Naive thymus-derived CD8-positive, alpha-beta T cell (primary cell): Measurements from ENCODE around the gene PRSS37. TPM values are rescaled to one million over a fixed set of nuclear protein-coding genes. Genes with fewer than 3 reads are reported as not detected.
A peak's percentile ranks its signal among the peaks of the same experiment; 100 is the strongest.

Source experiments
- ATAC-seq, 2 donors: fragments of 150-1000 bp; cut with Tn5 transposase in 1 of 2; sonication (Bioruptor Pico), chemical (Tn5 transposase) in 1 of 2; 1 replicate in 1 of 2; 2 replicates in 1 of 2; pipeline ENCODE4 v1.10.0; 2021; ENCODE audit warnings: mild to moderate bottlenecking in 2 of 2, moderate library complexity in 2 of 2
- POLR2A ChIA-PET: fragments of 350-600 bp; sonication (Branson Sonifier 250); formaldehyde crosslinking; loops from one replicate; lab custom pipeline; 2021; ENCODE audit warnings: antibody characterized with exemption; lab: Charles Lee
- DNase-seq, 10 donors: peaks; one replicate each; pipeline versions ENCODE4 v3.0.0 to v3.0.0-alpha.2; 2020 to 2022
- H3K27ac Mint-ChIP-seq, 10 donors: one replicate each; pipeline ENCODE4 v1.8.0; 2020 to 2022; ENCODE audit warnings: mild to moderate bottlenecking in 10 of 10, mixed read lengths in 10 of 10, moderate library complexity in 4 of 10, inconsistent platforms in 1 of 10
- H3K27me3 Mint-ChIP-seq, 5 donors: one replicate each; pipeline ENCODE4 v1.8.0; 2021 to 2022; ENCODE audit warnings: mixed read lengths in 5 of 5
- H3K36me3 Mint-ChIP-seq, 3 donors: one replicate each; pipeline ENCODE4 v1.8.0; 2020 to 2022; ENCODE audit warnings: mixed read lengths in 3 of 3, mild to moderate bottlenecking in 2 of 3, inconsistent platforms in 1 of 3
- H3K4me1 Mint-ChIP-seq, 4 donors: one replicate each; pipeline ENCODE4 v1.8.0; 2021 to 2022; ENCODE audit warnings: mixed read lengths in 4 of 4
- H3K4me3 Mint-ChIP-seq, 10 donors: one replicate each; pipeline ENCODE4 v1.8.0; 2020 to 2022; ENCODE audit warnings: mild to moderate bottlenecking in 10 of 10, mixed read lengths in 10 of 10, moderate library complexity in 6 of 10, inconsistent platforms in 1 of 10
- H3K9me3 Mint-ChIP-seq, 9 donors: one replicate each; pipeline ENCODE4 v1.8.0; 2020 to 2022; ENCODE audit warnings: mixed read lengths in 9 of 9, mild to moderate bottlenecking in 3 of 9, inconsistent platforms in 1 of 9, moderate library complexity in 1 of 9
- polyA plus RNA-seq, 3 donors: library from polyadenylated mRNA; unstranded; fragments of 300-500 nt; fragmentation: Illumina TruSeq; gene quantifications; one replicate each; pipeline ENCODE4 v1.2.3, GENCODE V29; 2021
- total RNA-seq, 8 experiments: library from RNA in 2 of 8; stranded (reverse) in 2 of 8; gene quantifications; one replicate each; pipeline ENCODE4 v1.2.3 and lab custom pipeline; 2021 to 2026

Gene PRSS37, protein sequence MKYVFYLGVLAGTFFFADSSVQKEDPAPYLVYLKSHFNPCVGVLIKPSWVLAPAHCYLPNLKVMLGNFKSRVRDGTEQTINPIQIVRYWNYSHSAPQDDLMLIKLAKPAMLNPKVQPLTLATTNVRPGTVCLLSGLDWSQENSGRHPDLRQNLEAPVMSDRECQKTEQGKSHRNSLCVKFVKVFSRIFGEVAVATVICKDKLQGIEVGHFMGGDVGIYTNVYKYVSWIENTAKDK
- total RNA-seq = not detected
- polyA plus RNA-seq = not detected
- total RNA-seq (lab: John Stamatoyannopoulos, UW) = 0 reads per million in 6 experiments

GRCh38 chr7:141841385-141841784, at the start of gene PRSS37:
Gene PRSS37 (minus strand): TSS chr7:141841485. CDS start chr7:141841049, 436 bp downstream.
- Mint-ChIP-seq H3K9me3 (no peaks in the 10 kb centered on the region), H3K27me3 (no peaks in the 10 kb centered on the region), H3K4me3 (no peak within 1 kb of the TSS), H3K36me3 (peaks cover 0 to 11% (median 0%) of the 10 kb centered on the region in 3 donors), H3K4me1 (no peaks in the 10 kb centered on the region), H3K27ac (no peak within 1 kb of the TSS)
- DNase-seq (no peak), ATAC-seq (no peak)
- POLR2A ChIA-PET = no interaction called here

DNA sequence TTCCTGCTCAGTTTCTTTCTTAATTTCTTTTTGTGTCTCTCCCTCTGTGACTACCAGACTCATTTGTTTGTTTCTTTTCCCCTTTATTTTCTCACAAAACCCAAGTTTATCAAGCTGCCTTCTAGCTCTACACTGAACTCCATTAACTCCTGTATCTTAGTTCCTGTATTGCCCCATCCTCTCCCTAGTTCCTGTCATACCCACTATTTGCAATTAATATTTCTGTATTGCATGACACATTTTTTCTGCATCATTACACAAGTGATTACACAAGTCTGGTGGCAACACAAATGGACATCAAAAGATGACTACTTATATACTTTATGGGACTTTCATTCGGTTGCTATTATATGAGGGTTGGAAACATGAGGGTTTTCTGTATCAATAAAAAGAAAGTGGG, 48.0 kb upstream of the PRSS37 start:
- Mint-ChIP-seq H3K27ac (no peak overlapping the region), H3K4me1 (no peaks in the 10 kb centered on the region), H3K9me3 (peaks cover 0 to 13% (median 0%) of the 10 kb centered on the region in 9 donors), H3K36me3 (peaks cover 0 to 4% (median 3%) of the 10 kb centered on the region in 3 donors), H3K27me3 (peaks cover 8 to 17% (median 8%) of the 10 kb centered on the region in 5 donors), H3K4me3 (no peak overlapping the region)
- DNase-seq = no peak
- ATAC-seq = no peak
- POLR2A ChIA-PET = no interaction called here

DNA sequence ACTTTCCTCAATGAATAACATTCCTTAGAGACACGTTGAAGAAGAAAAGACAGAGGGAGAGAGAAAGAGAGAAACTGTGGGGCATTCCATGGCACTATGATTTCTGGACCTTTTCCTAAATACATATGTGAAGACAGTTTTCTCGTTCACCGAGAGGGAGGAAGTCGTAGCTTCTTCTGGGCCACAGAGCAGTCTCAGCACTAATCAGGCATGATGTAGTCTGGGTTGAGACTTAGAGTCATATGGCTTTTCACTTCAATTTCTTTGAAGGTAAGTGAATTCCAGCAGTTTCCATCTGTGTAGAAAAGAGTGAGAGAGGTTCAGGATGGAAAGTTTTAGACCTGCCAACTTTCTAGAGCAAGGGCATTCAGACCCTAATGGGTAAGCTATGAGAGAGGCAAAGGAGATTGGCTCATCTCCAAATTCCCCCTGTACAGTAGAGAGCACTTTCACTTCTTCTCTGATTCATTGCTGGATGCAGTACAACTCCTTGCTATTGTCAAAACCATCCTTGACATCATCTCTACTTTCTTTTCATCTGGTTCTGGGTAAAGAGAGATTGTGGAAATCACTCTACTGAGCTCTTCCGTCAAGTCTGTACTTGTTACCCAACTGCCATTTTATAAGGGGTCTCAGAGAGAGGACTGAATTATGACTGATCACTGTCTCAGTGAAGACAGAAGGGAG, 43.4 kb upstream of the PRSS37 start:
- peaks cover 8 to 18% (median 11%) of the 10 kb centered on the region in 5 donors for H3K27me3 Mint-ChIP-seq

GRCh38 chr7:141880960-141881359, 39.7 kb upstream of the PRSS37 start:
- Mint-ChIP-seq H3K4me1 (peaks cover 0 to 2% (median 0%) of the 10 kb centered on the region in 4 donors), H3K4me3 (no peak overlapping the region), H3K27me3 (peaks cover 0 to 7% (median 4%) of the 10 kb centered on the region in 5 donors), H3K36me3 (peaks cover 0 to 5% (median 5%) of the 10 kb centered on the region in 3 donors), H3K27ac (no peak overlapping the region), H3K9me3 (peaks cover 0 to 16% (median 6%) of the 10 kb centered on the region in 9 donors)
- POLR2A ChIA-PET = no interaction called here
- ATAC-seq (no peak), DNase-seq (no peak)

More for the DNA sequence above, 43.4 kb upstream of the PRSS37 start:
- ATAC-seq (no peak), DNase-seq (no peak)
- Mint-ChIP-seq H3K36me3 (peaks cover 0 to 8% (median 4%) of the 10 kb centered on the region in 3 donors), H3K4me1 (no peaks in the 10 kb centered on the region), H3K27ac (no peak overlapping the region), H3K9me3 (peaks cover 0 to 19% (median 2%) of the 10 kb centered on the region in 9 donors), H3K4me3 (no peak overlapping the region)
- POLR2A ChIA-PET = no interaction called here

DNA sequence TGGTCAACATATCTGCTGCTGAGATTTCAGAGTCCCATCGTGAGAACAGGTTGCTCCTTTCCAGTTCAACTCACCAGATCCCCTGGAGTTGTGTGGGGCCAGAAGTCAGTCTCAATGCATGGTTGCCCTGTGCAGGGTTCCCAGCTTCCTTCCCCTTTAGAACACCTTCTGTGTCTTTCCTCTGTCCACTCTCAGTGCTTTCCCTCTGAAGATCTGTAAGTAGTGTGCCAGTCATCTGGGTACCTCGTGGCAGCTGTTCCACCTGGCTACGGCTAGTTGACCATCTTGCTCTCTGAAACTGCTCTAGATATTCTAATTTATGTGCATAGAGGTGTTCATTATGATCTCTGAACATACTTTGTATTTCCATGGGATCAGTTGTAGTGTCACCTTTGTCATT, 36.1 kb upstream of the PRSS37 start:
- Mint-ChIP-seq H3K27ac (no peak overlapping the region), H3K9me3 (peaks cover 0 to 13% (median 4%) of the 10 kb centered on the region in 9 donors), H3K36me3 (peaks cover 0 to 5% (median 5%) of the 10 kb centered on the region in 3 donors), H3K27me3 (peaks cover 0 to 5% (median 0%) of the 10 kb centered on the region in 5 donors), H3K4me1 (peaks cover 0 to 2% (median 0%) of the 10 kb centered on the region in 4 donors), H3K4me3 (no peak overlapping the region)
- ATAC-seq = no peak
- POLR2A ChIA-PET = no interaction called here
- no peak for DNase-seq

DNA sequence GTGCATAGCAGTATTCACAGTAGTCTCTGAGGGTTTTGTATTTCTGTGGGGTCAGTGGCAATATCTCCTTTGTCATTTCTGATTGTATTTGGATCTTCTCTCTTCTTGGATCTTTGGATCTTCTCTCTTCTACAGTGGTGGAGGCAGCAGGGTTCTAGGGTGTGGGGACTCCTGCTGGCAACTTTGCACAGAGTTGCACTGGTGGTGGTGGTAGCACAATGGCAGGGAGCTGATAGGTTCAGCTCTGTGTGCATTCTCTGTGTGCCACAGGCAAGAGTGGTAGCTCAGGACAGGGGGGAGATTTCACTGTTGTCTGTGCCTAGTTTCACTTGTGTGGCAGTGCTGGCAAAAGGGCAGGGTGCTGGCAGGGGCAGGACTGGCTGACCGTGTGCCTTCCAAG, 35.1 kb upstream of the PRSS37 start:
- no peak overlapping the region for H3K4me3 Mint-ChIP-seq
- POLR2A ChIA-PET = no interaction called here
- no peak for ATAC-seq

GRCh38 chr7:141875453-141875852, 34.2 kb upstream of the PRSS37 start:
- no peak overlapping the region for H3K27ac Mint-ChIP-seq
- H3K27me3 Mint-ChIP-seq = no peaks in the 10 kb centered on the region
- DNase-seq (no peak), ATAC-seq (no peak)
- no peak overlapping the region for H3K4me3 Mint-ChIP-seq
- H3K4me1 Mint-ChIP-seq = peaks cover 0 to 2% (median 0%) of the 10 kb centered on the region in 4 donors
- peaks cover 0 to 22% (median 6%) of the 10 kb centered on the region in 9 donors for H3K9me3 Mint-ChIP-seq
- H3K36me3 Mint-ChIP-seq = peaks cover 0 to 5% (median 5%) of the 10 kb centered on the region in 3 donors
- POLR2A ChIA-PET = no interaction called here

More for the DNA sequence above, 35.1 kb upstream of the PRSS37 start:
- Mint-ChIP-seq H3K27ac (no peak overlapping the region), H3K9me3 (peaks cover 0 to 17% (median 6%) of the 10 kb centered on the region in 9 donors), H3K4me1 (peaks cover 0 to 2% (median 0%) of the 10 kb centered on the region in 4 donors), H3K27me3 (peaks cover 0 to 2% (median 0%) of the 10 kb centered on the region in 5 donors), H3K36me3 (peaks cover 0 to 5% (median 5%) of the 10 kb centered on the region in 3 donors)
- DNase-seq = no peak

- DNase-seq (no peak), ATAC-seq (no peak)
- Mint-ChIP-seq H3K4me3 (no peak overlapping the region), H3K27me3 (no peaks in the 10 kb centered on the region), H3K36me3 (peaks cover 0 to 5% (median 0%) of the 10 kb centered on the region in 3 donors), H3K4me1 (peaks cover 0 to 2% (median 0%) of the 10 kb centered on the region in 4 donors), H3K9me3 (peaks cover 0 to 24% (median 8%) of the 10 kb centered on the region in 9 donors), H3K27ac (no peak overlapping the region)
- POLR2A ChIA-PET = no interaction called here
Observed at GRCh38 chr7:141874787-141875186, 33.5 kb upstream of the PRSS37 start.

GRCh38 chr7:141872931-141873330, 31.6 kb upstream of the PRSS37 start:
- DNase-seq (no peak), ATAC-seq (no peak)
- no peak overlapping the region for H3K4me3 Mint-ChIP-seq
- POLR2A ChIA-PET = no interaction called here
- H3K27me3 Mint-ChIP-seq = no peaks in the 10 kb centered on the region
- H3K4me1 Mint-ChIP-seq = peaks cover 0 to 2% (median 0%) of the 10 kb centered on the region in 4 donors
- H3K27ac Mint-ChIP-seq = no peak overlapping the region
- peaks cover 0 to 28% (median 15%) of the 10 kb centered on the region in 9 donors for H3K9me3 Mint-ChIP-seq
- H3K36me3 Mint-ChIP-seq = no peaks in the 10 kb centered on the region

DNA sequence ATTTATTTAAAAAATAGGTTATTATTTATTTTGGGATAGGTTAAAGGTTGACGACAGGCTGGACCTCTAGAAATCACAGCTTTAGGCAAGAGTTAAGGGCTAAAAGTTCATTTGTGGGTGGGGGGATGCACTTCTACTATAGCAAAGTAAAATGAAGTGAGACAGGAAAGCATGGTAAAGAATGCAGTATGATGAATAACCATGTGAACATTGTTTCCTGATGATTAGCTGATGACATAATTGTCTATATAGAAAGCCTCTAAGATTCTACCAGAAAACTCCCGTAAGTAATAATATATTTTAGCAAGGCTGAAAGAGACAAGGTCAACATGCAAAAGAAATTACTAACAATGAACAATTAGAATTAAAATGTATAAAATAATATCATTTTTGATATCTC, 25.7 kb upstream of the PRSS37 start:
- peaks cover 3 to 10% (median 7%) of the 10 kb centered on the region in 5 donors for H3K27me3 Mint-ChIP-seq
- no peak for DNase-seq
- H3K36me3 Mint-ChIP-seq = peaks cover 0 to 12% (median 2%) of the 10 kb centered on the region in 3 donors
- ATAC-seq = no peak
- POLR2A ChIA-PET = no interaction called here
- peaks cover 0 to 23% (median 17%) of the 10 kb centered on the region in 9 donors for H3K9me3 Mint-ChIP-seq
- no peaks in the 10 kb centered on the region for H3K4me1 Mint-ChIP-seq
- no peak overlapping the region for H3K27ac Mint-ChIP-seq
- H3K4me3 Mint-ChIP-seq = no peak overlapping the region

DNA sequence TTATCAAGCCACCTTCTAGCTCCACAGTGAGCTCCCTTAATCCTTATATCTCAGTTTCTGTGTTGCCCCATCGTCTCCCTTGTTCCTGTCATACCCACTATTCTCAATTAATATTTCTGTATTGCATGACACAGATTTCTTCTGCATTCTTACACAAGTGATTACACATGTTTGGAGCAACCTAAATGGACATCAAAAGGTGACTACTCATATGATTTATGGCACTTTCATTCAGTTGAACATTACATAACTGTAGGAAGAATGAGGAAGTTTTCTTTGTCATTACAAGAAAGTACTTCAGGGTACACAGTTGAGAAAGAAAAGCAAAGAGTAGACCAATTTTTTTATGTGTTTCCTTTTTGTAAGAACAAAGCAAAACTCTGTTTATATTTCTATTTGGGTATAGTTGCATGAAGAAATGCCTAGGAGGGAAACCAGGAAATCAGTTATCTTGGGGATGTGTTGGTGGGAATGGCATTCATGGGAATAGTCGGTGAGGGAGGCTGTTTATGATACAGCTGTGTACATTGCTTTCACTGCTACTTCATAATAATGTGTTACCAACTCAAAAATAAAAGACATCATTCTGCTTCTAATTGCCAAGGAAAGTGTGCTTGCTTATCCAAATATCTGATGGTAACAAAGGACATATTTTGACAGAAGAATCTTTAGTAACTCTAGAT, 23.6 kb upstream of the PRSS37 start:
- Mint-ChIP-seq H3K27ac (peak overlapping the region in 1 of 10 donors; percentile 6), H3K9me3 (peaks cover 0 to 19% (median 6%) of the 10 kb centered on the region in 9 donors), H3K36me3 (peaks cover 0 to 12% (median 3%) of the 10 kb centered on the region in 3 donors), H3K27me3 (peaks cover 3 to 13% (median 10%) of the 10 kb centered on the region in 5 donors), H3K4me1 (no peaks in the 10 kb centered on the region), H3K4me3 (no peak overlapping the region)
- no peak for ATAC-seq
- no peak for DNase-seq
- POLR2A ChIA-PET = no interaction called here

GRCh38 chr7:141860207-141860606, 18.9 kb upstream of the PRSS37 start:
- ATAC-seq (no peak), DNase-seq (no peak)
- no peak overlapping the region for H3K27ac Mint-ChIP-seq
- peaks cover 0 to 40% (median 18%) of the 10 kb centered on the region in 9 donors for H3K9me3 Mint-ChIP-seq
- POLR2A ChIA-PET = no interaction called here
- H3K36me3 Mint-ChIP-seq = peaks cover 0 to 20% (median 7%) of the 10 kb centered on the region in 3 donors
- H3K4me1 Mint-ChIP-seq = no peaks in the 10 kb centered on the region
- H3K4me3 Mint-ChIP-seq = no peak overlapping the region
- peaks cover 3 to 16% (median 8%) of the 10 kb centered on the region in 5 donors for H3K27me3 Mint-ChIP-seq
